ENCODE results near the gene DSC2. TPM values are rescaled to one million over a fixed set of nuclear protein-coding genes. Genes with fewer than 3 reads are reported as not detected.
"Not testable (repeated sequence)": the region's sequence is repeated elsewhere in the genome, so short reads cannot be mapped to it uniquely, and the experiment has no call there.

DSC2 gene
- total and polyA plus RNA-seq, 2 donors (not counting 1 experiment from before 2014, with no cell fraction given) = 0.01 TPM; not detected in 1

GRCh38 chr18:31015715-31016434 lies 86.3 kb downstream of the DSC2 start:
- DNase-seq (no peak), ATAC-seq (ENCODE audit: low read depth) (no peak)
- ChIA-PET CTCF (no interaction called here), POLR2A (no interaction called here)
- no peak overlapping the region for H3K27ac ChIP-seq (ENCODE audit: low read length in 2 of 2)
- intact Hi-C loops (cut with micrococcal nuclease) = no loop called here
- no peaks in the 10 kb centered on the region for H3K4me1 ChIP-seq (ENCODE audit: control insufficient read depth in 2 of 2, insufficient read depth in 2 of 2, low read length in 2 of 2)
- Mint-ChIP-seq H3K9me3 (ENCODE audit: insufficient read depth) (no peaks in the 10 kb centered on the region), H3K4me3 (no peak overlapping the region), H3K4me1 (no peaks in the 10 kb centered on the region), H3K27ac (no peak overlapping the region), H3K27me3 (no peaks in the 10 kb centered on the region)
- H3K36me3 ChIP-seq (replicated peaks in 1 of 2; ENCODE audit: control extremely low read depth in 1 of 2, control insufficient read depth in 1 of 2, extremely low read depth in 1 of 2, insufficient read depth in 2 of 2, low read length in 1 of 2) = no peaks in the 10 kb centered on the region
- H3K9ac ChIP-seq (ENCODE audit: low read length) = no peak overlapping the region
- H3K27me3 ChIP-seq (replicated peaks in 1 of 4; ENCODE audit: control extremely low read depth in 1 of 4, control insufficient read depth in 3 of 4, insufficient read depth in 4 of 4, low read length in 3 of 4) = no peaks in the 10 kb centered on the region
- WGBS (ENCODE audit: insufficient coverage) = 100% methylated on average over 1 of the region's 3 CpGs
- peaks cover 0 to 3% (median 0%) of the 10 kb centered on the region in 3 donors for H3K9me3 ChIP-seq (ENCODE audit: control extremely low read depth in 1 of 3, control insufficient read depth in 2 of 3, insufficient read depth in 1 of 3, low read length in 2 of 3)
- no peaks in the 10 kb centered on the region for H3K79me2 ChIP-seq (ENCODE audit: control insufficient read depth, insufficient read depth, low read length)
- TF ChIP-seq, protein P1, sequence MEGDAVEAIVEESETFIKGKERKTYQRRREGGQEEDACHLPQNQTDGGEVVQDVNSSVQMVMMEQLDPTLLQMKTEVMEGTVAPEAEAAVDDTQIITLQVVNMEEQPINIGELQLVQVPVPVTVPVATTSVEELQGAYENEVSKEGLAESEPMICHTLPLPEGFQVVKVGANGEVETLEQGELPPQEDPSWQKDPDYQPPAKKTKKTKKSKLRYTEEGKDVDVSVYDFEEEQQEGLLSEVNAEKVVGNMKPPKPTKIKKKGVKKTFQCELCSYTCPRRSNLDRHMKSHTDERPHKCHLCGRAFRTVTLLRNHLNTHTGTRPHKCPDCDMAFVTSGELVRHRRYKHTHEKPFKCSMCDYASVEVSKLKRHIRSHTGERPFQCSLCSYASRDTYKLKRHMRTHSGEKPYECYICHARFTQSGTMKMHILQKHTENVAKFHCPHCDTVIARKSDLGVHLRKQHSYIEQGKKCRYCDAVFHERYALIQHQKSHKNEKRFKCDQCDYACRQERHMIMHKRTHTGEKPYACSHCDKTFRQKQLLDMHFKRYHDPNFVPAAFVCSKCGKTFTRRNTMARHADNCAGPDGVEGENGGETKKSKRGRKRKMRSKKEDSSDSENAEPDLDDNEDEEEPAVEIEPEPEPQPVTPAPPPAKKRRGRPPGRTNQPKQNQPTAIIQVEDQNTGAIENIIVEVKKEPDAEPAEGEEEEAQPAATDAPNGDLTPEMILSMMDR (IDR thresholded peaks at IDR 0.05) = no peak
- no peak for TF ChIP-seq EZH2 (IDR thresholded peaks at IDR 0.05; ENCODE audit: borderline replicate concordance, insufficient read depth, low read depth, low read length, poor library complexity, severe bottlenecking)
- H2AFZ ChIP-seq (ENCODE audit: insufficient read depth, low read depth, low read length, poor library complexity, severe bottlenecking) = no peak overlapping the region
- no peak overlapping the region for H3K4me3 ChIP-seq (ENCODE audit: control extremely low read depth in 1 of 5, extremely low read depth in 1 of 5, insufficient read depth in 1 of 5, low read depth in 2 of 5, low read length in 4 of 5)
- no peaks in the 10 kb centered on the region for H4K20me1 ChIP-seq (ENCODE audit: control insufficient read depth, insufficient read depth, low read length, poor library complexity, severe bottlenecking)
- no peak overlapping the region for H3K4me2 ChIP-seq (replicated peaks; ENCODE audit: low read depth, low read length, poor library complexity, severe bottlenecking)

- H3K9ac ChIP-seq (ENCODE audit: low read length); DNase-seq; intact Hi-C loops (cut with micrococcal nuclease); H3K9me3 ChIP-seq (ENCODE audit: control extremely low read depth in 1 of 3, control insufficient read depth in 2 of 3, insufficient read depth in 1 of 3, low read length in 2 of 3); H3K27ac ChIP-seq (ENCODE audit: low read length in 2 of 2); H2AFZ ChIP-seq (ENCODE audit: insufficient read depth, low read depth, low read length, poor library complexity, severe bottlenecking); H3K27me3 Mint-ChIP-seq; H3K9me3 Mint-ChIP-seq (ENCODE audit: insufficient read depth); H3K27ac Mint-ChIP-seq; H3K27me3 ChIP-seq (replicated peaks in 1 of 4; ENCODE audit: control extremely low read depth in 1 of 4, control insufficient read depth in 3 of 4, insufficient read depth in 4 of 4, low read length in 3 of 4); H3K4me1 Mint-ChIP-seq; H3K79me2 ChIP-seq (ENCODE audit: control insufficient read depth, insufficient read depth, low read length); POLR2A ChIA-PET; H3K4me2 ChIP-seq (replicated peaks; ENCODE audit: low read depth, low read length, poor library complexity, severe bottlenecking); H3K4me1 ChIP-seq (ENCODE audit: control insufficient read depth in 2 of 2, insufficient read depth in 2 of 2, low read length in 2 of 2); H3K4me3 ChIP-seq (ENCODE audit: control extremely low read depth in 1 of 5, extremely low read depth in 1 of 5, insufficient read depth in 1 of 5, low read depth in 2 of 5, low read length in 4 of 5); H3K4me3 Mint-ChIP-seq; H3K36me3 ChIP-seq (replicated peaks in 1 of 2; ENCODE audit: control extremely low read depth in 1 of 2, control insufficient read depth in 1 of 2, extremely low read depth in 1 of 2, insufficient read depth in 2 of 2, low read length in 1 of 2); ATAC-seq (ENCODE audit: low read depth); H4K20me1 ChIP-seq (ENCODE audit: control insufficient read depth, insufficient read depth, low read length, poor library complexity, severe bottlenecking): not testable (repeated sequence)
- CTCF ChIA-PET = interaction anchor here (0.6 kb wide), 1 partner anchor 9 kb away, joined by 3 read pairs; no protein-coding TSS in a partner anchor
- 100% methylated on average over 2 of the region's 7 CpGs for WGBS (ENCODE audit: insufficient coverage)
Measured at GRCh38 chr18:31011455-31011854, 90.8 kb downstream of the DSC2 start.
